Epithelial cell of proximal tubule (primary cell): ENCODE measurements around the gene RGL1. TPM values are rescaled to one million over a fixed set of nuclear protein-coding genes. Genes with fewer than 3 reads are reported as not detected.

Experiments used
- DNase-seq: peaks from one replicate; pipeline ENCODE4 v3.0.0-alpha.2; 2011; ENCODE audit warnings: low read depth
- H3K4me3 ChIP-seq: 2 replicates; pipeline ENCODE4 v1.5.1; 2011; ENCODE audit warnings: low read depth, mild to moderate bottlenecking, low read length
- total RNA-seq: library from RNA; depleted of rRNA; stranded (reverse); fragments of >200 nt; gene quantifications from 2 replicates; pipeline ENCODE4 v1.2.3, GENCODE V29; 2015
- TF ChIP-seq, protein P1 (sequence below): conservative IDR thresholded peaks from 2 replicates; pipeline ENCODE4 v1.5.1; 2012; ENCODE audit warnings: low read depth, mild to moderate bottlenecking, low read length

RGL1 gene
- total RNA-seq, 1 donor from 2014 or later = 1.6 TPM

DNA sequence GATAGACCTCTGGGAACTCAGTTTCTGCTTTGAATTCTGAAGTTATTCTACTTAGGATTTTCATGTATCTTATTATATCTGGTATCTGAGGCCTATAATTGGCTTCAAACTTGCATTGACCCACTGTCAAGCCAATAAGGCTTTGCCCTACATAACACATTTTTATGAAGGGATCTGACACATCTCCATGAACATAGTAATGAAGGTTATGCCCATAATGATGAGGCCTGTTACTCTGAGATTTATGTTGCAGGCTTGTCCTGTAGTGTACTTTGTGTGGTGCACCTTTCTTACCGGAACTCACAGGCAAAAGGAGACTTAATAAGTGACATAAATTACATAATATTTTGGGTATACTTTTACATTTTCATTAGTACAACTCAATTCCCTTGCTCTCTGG lies 14.1 kb downstream of the RGL1 start:
- DNase-seq = no peak
- TF ChIP-seq, protein P1, sequence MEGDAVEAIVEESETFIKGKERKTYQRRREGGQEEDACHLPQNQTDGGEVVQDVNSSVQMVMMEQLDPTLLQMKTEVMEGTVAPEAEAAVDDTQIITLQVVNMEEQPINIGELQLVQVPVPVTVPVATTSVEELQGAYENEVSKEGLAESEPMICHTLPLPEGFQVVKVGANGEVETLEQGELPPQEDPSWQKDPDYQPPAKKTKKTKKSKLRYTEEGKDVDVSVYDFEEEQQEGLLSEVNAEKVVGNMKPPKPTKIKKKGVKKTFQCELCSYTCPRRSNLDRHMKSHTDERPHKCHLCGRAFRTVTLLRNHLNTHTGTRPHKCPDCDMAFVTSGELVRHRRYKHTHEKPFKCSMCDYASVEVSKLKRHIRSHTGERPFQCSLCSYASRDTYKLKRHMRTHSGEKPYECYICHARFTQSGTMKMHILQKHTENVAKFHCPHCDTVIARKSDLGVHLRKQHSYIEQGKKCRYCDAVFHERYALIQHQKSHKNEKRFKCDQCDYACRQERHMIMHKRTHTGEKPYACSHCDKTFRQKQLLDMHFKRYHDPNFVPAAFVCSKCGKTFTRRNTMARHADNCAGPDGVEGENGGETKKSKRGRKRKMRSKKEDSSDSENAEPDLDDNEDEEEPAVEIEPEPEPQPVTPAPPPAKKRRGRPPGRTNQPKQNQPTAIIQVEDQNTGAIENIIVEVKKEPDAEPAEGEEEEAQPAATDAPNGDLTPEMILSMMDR = no peak
- H3K4me3 ChIP-seq = no peak overlapping the region

DNA sequence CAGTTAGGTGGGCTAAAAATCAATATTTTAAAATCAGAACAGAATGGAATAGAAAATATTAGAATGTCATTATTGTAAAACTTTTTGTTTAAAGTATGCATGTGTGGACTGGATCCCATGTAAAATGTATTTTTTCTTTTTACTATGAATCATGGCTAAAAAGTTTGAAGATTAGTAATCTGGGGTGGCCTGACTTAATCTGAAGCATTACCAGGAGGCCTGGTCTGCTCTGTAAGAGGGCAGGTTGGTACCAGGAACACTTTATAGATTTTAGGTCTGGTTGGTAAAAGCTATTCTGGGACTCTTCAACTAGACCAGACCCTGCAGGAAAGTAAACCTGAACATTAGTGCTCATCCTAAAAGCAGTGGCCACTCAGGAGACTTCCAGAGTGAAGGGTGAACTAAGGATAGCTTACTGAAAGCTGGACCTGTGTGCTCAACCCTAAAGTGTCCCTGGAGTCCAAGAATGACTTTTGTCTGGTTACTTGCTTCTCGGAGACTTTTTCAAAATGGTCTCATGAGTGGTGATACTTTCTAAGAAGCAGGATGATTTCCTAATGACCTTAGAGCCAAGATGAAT lies 16.5 kb downstream of the RGL1 start:
- H3K4me3 ChIP-seq = no peak overlapping the region
- no peak for DNase-seq
- TF ChIP-seq, protein P1 = no peak

DNA sequence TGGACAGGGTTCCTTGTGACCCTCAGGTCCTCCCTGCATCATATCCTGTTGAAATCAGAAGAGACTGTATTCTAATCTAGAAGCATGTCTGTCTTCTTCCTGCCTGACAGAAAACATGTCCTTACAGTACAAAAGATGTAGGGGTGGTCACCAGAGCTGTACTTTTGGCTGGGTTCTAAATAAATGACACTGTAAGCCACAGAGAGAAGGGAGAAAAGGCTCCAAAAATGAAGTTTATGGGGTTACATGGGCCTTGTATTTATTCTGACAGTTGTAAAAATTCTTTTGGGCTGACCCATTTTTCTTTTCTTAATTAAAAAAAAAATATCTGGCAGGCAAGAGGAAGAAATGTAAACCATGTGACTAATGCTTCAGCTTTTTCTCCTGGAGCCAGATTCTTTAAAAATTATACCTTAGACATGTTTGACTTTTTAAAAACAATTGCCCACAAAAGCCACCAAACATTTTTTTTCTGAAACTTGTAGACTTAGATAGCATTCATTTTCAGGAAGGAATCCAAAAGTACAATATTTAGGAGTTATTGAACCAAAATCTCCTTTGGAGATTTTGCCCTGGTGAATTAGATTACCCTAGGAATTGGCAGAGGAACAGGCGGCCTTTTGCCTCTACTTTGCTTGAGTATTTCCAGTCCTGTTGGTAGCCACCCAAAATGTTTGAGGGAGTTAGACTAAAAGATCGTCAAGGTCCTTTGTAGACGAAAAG lies 17.1 kb downstream of the RGL1 start:
- TF ChIP-seq, protein P1 = no peak
- H3K4me3 ChIP-seq = no peak overlapping the region
- no peak for DNase-seq

GRCh38 chr1:183824291-183824690 lies 19.4 kb downstream of the RGL1 start:
- no peak overlapping the region for H3K4me3 ChIP-seq
- DNase-seq = no peak
- TF ChIP-seq, protein P1 = no peak

GRCh38 chr1:183827801-183828200 lies 22.9 kb downstream of the RGL1 start:
- TF ChIP-seq, protein P1 = no peak
- DNase-seq = no peak
- H3K4me3 ChIP-seq = no peak overlapping the region

- no peak overlapping the region for H3K4me3 ChIP-seq
- TF ChIP-seq, protein P1 = no peak
- DNase-seq = no peak
Observed at GRCh38 chr1:183830389-183830788, 25.5 kb downstream of the RGL1 start.

GRCh38 chr1:183831311-183831710 lies 26.4 kb downstream of the RGL1 start:
- DNase-seq = no peak
- TF ChIP-seq, protein P1 = no peak
- H3K4me3 ChIP-seq = no peak overlapping the region
